Suprapubic skin (tissue), 4 donors: Measurements from ENCODE around the gene TMEM187. TPM values are rescaled to one million over a fixed set of nuclear protein-coding genes. Genes with fewer than 3 reads are reported as not detected.

ENCODE experiments used
- DNase-seq, 2 donors: peaks; one replicate each; pipeline ENCODE4 v3.0.0-alpha.2; 2019; ENCODE audit warnings: low spot score in 2 of 2
- H3K27ac ChIP-seq: fragments of 200-600 bp; sonication (generic); one replicate; pipeline ENCODE4 v1.5.1; 2019
- H3K27me3 ChIP-seq: fragments of 200-600 bp; sonication (generic); one replicate; pipeline ENCODE4 v1.5.1; 2019
- H3K36me3 ChIP-seq: fragments of 200-600 bp; sonication (generic); one replicate; pipeline ENCODE4 v1.5.1; 2019
- H3K4me1 ChIP-seq: fragments of 200-600 bp; sonication (generic); one replicate; pipeline ENCODE4 v1.5.1; 2019
- H3K4me3 ChIP-seq: fragments of 200-600 bp; sonication (generic); one replicate; pipeline ENCODE4 v1.5.1; 2019; ENCODE audit warnings: mild to moderate bottlenecking
- H3K9me3 ChIP-seq: fragments of 200-600 bp; sonication (generic); one replicate; pipeline ENCODE4 v1.5.1; 2019
- CTCF ChIP-seq, 2 donors: fragments of 200-600 bp in 1 of 2; fragments of 450-650 bp in 1 of 2; sonication (generic) in 1 of 2; IDR thresholded peaks; one replicate each; pipeline ENCODE4 v1.5.1; 2016 to 2019; ENCODE audit warnings: antibody characterized with exemption in 2 of 2, mild to moderate bottlenecking in 1 of 2, moderate library complexity in 1 of 2
- EP300 ChIP-seq: sonication (generic); formaldehyde crosslinking; IDR thresholded peaks from one replicate; pipeline ENCODE4 v1.6.1; 2017; ENCODE audit warnings: antibody characterized with exemption
- POLR2A ChIP-seq, 2 donors: fragments of 450-650 bp; IDR thresholded peaks; one replicate each; pipeline ENCODE4 v1.6.1; 2017; ENCODE audit warnings: antibody characterized with exemption in 2 of 2, mild to moderate bottlenecking in 2 of 2, moderate library complexity in 2 of 2
- POLR2AphosphoS5 ChIP-seq, 3 donors: sonication (generic); formaldehyde crosslinking; IDR thresholded peaks; one replicate each; pipeline ENCODE4 v1.6.1; 2017; ENCODE audit warnings: antibody characterized with exemption in 3 of 3
- WGBS: methylation state at CpG from one replicate; pipeline ENCODE4 v1.1.5; 2018; 5-methylcytosine and 5-hydroxymethylcytosine counted together
- total RNA-seq, 4 donors: library from RNA; depleted of rRNA; stranded (reverse); fragments of >200 nt; gene quantifications; one replicate each; pipeline ENCODE4 v1.1.0, GENCODE V29; 2016

Gene TMEM187
- total RNA-seq, 4 donors from 2014 or later, result 7.8 to 10.7 (median 8.6) TPM

GRCh38 chrX:154023276-154024000 is 50.9 kb downstream of the TMEM187 start:
- no peak overlapping the region for H3K4me3 ChIP-seq
- H3K4me1 ChIP-seq, result peaks cover 40% of the 10 kb centered on the region
- no peaks in the 10 kb centered on the region for H3K27me3 ChIP-seq
- no peak for DNase-seq
- H3K36me3 ChIP-seq, result no peaks in the 10 kb centered on the region
- H3K27ac ChIP-seq, result no peak overlapping the region
- WGBS, result 75% methylated on average over 20 of the region's 27 CpGs
- TF ChIP-seq CTCF (IDR thresholded peaks at IDR 0.05), result no peak
- no peak for TF ChIP-seq POLR2AphosphoS5 (IDR thresholded peaks at IDR 0.05)
- no peak for TF ChIP-seq POLR2A (IDR thresholded peaks at IDR 0.05)
- H3K9me3 ChIP-seq, result no peaks in the 10 kb centered on the region

- Histone ChIP-seq H3K36me3 (no peaks in the 10 kb centered on the region), H3K4me1 (peaks cover 32% of the 10 kb centered on the region), H3K27ac (no peak overlapping the region), H3K9me3 (no peaks in the 10 kb centered on the region), H3K27me3 (no peaks in the 10 kb centered on the region), H3K4me3 (no peak overlapping the region)
- WGBS, result 87% methylated on average over 15 of the region's 15 CpGs
- no peak for DNase-seq
- TF ChIP-seq POLR2AphosphoS5 (IDR thresholded peaks at IDR 0.05) (no peak), CTCF (IDR thresholded peaks at IDR 0.05) (no peak), POLR2A (IDR thresholded peaks at IDR 0.05) (no peak), EP300 (no peak)
Observed at GRCh38 chrX:154024271-154024670, 51.7 kb downstream of the TMEM187 start.

GRCh38 chrX:154025230-154025629 is 52.7 kb downstream of the TMEM187 start:
- Histone ChIP-seq H3K27ac (peak overlapping the region; percentile 34), H3K9me3 (no peaks in the 10 kb centered on the region), H3K4me1 (peaks cover 31% of the 10 kb centered on the region), H3K36me3 (peaks cover 8% of the 10 kb centered on the region), H3K27me3 (no peaks in the 10 kb centered on the region), H3K4me3 (no peak overlapping the region)
- WGBS, result 61% methylated on average over 3 of the region's 8 CpGs
- DNase-seq, result no peak
- no peak for TF ChIP-seq POLR2AphosphoS5 (IDR thresholded peaks at IDR 0.05)
- TF ChIP-seq EP300, result no peak
- TF ChIP-seq CTCF (IDR thresholded peaks at IDR 0.05), result no peak
- no peak for TF ChIP-seq POLR2A (IDR thresholded peaks at IDR 0.05)

- TF ChIP-seq CTCF (IDR thresholded peaks at IDR 0.05) (no peak), POLR2A (IDR thresholded peaks at IDR 0.05) (no peak), EP300 (no peak), POLR2AphosphoS5 (IDR thresholded peaks at IDR 0.05) (no peak)
- no peaks in the 10 kb centered on the region for H3K9me3 ChIP-seq
- peaks cover 19% of the 10 kb centered on the region for H3K36me3 ChIP-seq
- no peaks in the 10 kb centered on the region for H3K27me3 ChIP-seq
- 82% methylated on average over 20 of the region's 21 CpGs for WGBS
- no peak for DNase-seq
- peaks cover 20% of the 10 kb centered on the region for H3K4me1 ChIP-seq
- peak overlapping the region; percentile 62 for H3K27ac ChIP-seq
- H3K4me3 ChIP-seq, result no peak overlapping the region
Observed at GRCh38 chrX:154026136-154027021, 53.8 kb downstream of the TMEM187 start.

GRCh38 chrX:154027022-154027402 is 54.5 kb downstream of the TMEM187 start:
- Histone ChIP-seq H3K27ac (no peak overlapping the region), H3K9me3 (no peaks in the 10 kb centered on the region), H3K4me1 (peaks cover 19% of the 10 kb centered on the region), H3K4me3 (no peak overlapping the region), H3K36me3 (peaks cover 26% of the 10 kb centered on the region), H3K27me3 (no peaks in the 10 kb centered on the region)
- DNase-seq, result no peak
- 87% methylated on average over 6 of the region's 6 CpGs for WGBS
- TF ChIP-seq POLR2A (IDR thresholded peaks at IDR 0.05), result no peak
- no peak for TF ChIP-seq EP300
- no peak for TF ChIP-seq CTCF (IDR thresholded peaks at IDR 0.05)
- TF ChIP-seq POLR2AphosphoS5 (IDR thresholded peaks at IDR 0.05), result no peak
